DMS 273 treated with DMSO at 0.1 percent for 48 hours (cell line): ENCODE data around the gene TGM4.
"Not testable (repeated sequence)": the region's sequence is repeated elsewhere in the genome, so short reads cannot be mapped to it uniquely, and the experiment has no call there.

Experiments
- DNase-seq: peaks from one replicate; lab custom pipeline; 2025; lab: John Stamatoyannopoulos, UW

The TGM4 gene

DNA sequence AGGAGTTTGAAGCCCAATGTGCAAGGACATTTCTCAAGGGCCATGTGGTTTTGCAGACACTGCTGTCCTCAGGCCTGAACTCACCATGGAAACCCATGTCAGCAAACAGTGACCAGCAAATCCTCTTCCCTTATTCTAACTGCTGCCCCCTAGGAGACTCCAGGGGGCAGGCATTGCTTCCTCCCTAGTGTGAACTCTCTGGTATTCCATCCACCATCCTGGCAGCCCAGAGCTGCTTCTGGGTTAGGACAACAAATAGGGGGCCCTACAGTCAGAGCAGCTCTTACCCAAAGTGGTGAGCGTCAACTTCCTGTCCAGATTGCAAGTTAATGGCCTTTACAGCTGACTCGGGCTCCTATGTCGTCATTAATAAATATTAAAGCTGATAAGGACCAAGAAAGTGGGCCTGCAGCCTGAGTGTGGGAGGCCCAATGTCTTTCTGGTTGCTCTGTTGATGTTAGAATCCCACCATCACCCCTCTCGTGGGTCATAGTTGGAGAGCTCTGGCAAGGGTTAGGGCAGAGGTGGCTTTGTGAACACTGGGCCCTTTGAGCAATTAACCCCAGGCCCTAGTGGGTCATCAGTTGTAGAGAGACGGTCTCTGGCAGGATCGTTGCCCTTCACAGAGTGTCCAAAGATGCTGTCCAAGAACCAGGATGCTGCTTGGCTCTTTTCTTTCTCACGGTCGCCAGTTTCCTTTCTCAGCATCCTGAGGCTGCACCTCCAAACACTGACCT is 41.5 kb downstream of the TGM4 start:
- DNase-seq: no peak

DNA sequence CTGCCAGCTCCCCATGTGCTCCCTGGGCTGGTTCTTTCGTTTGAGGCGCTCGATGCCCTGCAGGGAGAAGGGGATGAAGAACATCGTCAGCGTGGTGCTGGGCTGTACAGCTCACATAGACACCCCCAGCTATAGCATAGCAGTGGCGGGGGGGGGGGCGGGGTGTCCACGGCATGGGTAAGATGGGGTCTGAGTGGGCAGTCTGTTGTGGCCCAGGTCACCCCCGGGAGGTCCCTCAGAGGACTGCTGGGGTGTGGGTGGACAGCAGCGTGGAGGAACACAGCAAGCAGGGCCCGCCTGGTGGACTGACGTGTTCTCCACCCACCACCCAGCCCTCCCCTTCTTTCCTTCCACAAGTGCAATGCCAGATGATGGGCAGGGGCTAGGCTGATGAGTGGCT is 43.7 kb downstream of the TGM4 start:
- DNase-seq: no peak

GRCh38 chr3:44918581-44918980 is 44.2 kb downstream of the TGM4 start:
- DNase-seq: no peak

DNA sequence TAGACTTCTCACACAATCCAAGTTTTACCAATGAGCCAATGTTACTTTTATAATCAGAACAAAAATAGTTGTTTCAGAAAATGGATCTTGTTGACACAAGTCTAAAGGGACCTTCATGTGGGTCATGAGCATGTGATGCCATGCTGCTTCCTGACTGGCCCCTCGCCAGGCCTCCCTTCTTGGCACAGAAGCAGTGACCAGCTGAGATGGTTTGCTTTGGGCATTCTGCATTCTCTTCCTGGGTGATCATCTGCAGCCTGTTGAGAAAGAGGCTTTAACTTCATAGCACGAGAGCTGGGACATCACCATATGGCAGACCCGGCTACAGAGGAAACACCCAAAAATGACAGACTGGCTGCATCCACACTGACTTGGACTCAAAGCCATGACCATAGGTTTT is 45.7 kb downstream of the TGM4 start:
- DNase-seq: no peak

- no peak for DNase-seq
Observed at GRCh38 chr3:44923632-44924456, 49.4 kb downstream of the TGM4 start.

- DNase-seq: no peak
Observed at GRCh38 chr3:44924457-44925084, 50.2 kb downstream of the TGM4 start.

DNA sequence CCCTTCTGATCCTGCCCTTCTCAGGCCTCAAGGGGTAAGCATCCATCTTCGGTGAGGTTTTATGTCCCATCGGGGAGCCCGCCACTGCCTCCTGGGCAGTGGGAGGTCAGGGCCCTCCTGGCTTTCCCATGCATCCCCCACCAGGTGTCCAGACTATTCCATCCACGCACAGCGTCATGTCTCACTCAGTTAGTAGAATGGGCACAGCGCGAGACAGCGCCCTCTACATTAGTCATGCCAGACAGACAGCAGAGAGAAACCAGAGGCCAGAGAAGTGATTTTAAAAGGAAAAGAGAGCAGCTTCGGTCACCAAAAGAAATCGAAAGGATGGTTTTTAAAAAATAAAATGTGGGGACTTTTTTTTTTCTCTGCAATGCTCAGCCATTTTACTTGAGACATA is 51.8 kb downstream of the TGM4 start:
- DNase-seq: no peak

GRCh38 chr3:44926921-44927320 is 52.5 kb downstream of the TGM4 start:
- DNase-seq: no peak

GRCh38 chr3:44927371-44927770 is 53.0 kb downstream of the TGM4 start:
- no peak for DNase-seq

DNA sequence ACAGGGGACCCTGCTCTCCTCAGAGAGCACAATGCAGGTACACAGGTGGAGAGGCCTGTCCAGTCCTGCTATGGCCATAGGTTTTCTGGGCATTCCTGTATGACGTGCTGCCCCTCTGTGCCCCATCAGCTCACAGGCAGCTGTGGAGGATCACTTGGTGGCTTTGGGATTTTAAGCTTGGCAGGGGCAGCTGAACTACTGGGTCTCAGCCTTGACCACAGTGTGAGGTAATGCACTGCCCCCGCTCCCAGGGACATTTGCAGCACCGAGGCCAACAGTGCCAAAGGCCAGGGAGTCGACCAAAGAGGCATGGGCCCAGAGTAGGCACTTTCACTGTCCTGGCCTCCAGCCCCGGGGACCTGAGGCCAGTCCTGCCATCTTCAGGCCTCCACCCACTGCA is 55.4 kb downstream of the TGM4 start:
- no peak for DNase-seq

- DNase-seq: no peak
Observed at GRCh38 chr3:44930911-44931310, 56.5 kb downstream of the TGM4 start.

- DNase-seq: no peak
Observed at GRCh38 chr3:44931791-44932190, 57.4 kb downstream of the TGM4 start.

GRCh38 chr3:44932271-44932670 is 57.9 kb downstream of the TGM4 start:
- no peak for DNase-seq

DNA sequence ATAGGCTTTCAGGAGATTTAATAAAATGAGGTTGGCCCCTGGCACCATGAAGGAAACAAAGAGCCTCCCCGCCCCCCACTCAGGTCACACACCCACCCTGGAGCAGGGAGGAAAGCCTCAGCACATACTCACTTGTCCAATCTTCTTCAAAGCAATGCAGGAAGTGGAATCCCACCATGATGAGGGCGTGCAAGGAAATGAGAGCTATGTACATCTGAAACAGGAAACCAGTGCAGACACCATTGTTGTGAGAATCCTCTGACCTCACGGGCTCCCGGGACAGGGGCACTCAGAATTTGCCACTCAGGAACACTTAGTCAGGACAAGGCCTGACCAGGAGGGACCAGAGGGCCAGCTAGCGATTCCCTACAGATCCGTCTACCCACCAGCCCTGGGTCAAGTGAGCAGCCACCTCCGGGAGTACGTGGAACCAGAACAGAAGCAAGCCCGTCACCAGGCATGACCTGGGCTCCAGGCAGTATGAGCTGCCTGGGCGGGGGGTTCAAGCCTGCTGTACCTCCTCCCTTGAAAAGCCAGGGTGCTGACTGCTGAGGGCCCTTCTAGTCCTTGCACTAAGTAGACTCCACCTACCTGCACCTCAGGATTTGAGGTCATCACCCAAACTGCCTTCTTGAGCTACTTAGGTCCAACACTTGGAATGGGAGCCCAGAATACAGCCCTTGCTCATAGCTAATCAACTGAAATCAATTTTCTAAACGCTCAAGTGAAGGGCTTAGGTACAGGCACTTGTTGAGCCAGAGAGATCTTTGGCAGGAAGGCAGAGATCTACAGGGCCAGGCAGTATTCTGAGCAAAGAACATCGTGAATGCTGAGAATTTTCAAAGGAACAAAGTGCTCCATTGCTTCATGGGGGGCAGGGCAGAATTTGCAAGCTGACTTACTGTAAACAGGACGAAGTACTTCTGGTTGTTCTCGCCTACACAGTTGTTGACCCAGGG is 58.9 kb downstream of the TGM4 start:
- DNase-seq: no peak

- DNase-seq: no peak
Observed at GRCh38 chr3:44939581-44940036, 65.2 kb downstream of the TGM4 start.

DNA sequence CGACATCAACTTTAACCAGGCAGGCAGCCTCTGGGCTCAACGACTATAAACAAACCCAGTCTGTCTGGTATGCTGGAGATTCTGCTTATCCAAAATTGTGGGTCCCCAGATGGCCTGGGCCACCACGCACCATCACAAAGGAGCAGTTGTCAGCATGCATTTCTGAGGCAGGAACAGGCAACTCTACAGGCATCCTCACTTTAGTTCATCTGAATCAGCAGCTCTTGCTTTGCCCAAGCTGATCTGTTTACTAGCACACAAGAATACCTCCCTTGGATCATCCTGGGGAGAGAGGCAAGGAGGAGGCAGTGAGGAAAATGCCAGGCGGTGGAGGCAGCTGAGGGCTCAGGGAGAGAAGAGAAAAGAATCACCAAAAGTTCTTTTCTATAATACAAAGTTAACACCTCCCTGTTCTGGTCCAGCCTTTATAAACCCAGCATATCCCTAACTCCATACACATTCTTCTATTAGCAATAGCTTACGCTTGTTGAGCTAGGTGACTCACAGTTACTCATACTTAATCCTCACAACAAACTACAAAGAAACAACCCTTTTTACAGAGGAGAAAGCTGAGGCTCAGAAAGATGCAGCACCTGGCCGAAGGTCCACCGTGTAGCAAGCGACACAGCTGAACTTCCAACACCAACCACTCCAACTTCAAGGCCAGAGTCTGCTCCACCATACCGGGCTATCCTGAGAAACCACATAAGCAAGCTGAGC is 68.0 kb downstream of the TGM4 start:
- no peak for DNase-seq

DNA sequence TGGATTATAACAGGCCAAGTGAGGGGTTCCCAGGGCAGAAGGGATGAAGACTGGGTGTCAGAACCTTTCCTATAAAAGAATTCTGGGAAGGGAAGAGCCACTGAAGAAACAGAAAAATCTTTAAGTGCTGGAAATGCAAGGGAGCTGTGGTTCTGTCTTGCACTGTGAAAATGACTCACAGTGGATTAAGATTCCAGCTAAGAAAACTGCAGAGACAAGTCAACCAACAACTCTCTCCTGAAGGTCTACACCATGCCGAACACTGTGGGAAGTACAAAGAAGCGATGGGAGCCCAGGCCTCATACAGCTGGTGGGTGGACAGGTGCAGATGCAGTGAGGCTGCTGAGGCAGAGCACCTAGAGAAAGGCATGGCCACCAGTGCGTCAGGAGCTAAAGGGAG is 73.8 kb downstream of the TGM4 start:
- DNase-seq: no peak

DNA sequence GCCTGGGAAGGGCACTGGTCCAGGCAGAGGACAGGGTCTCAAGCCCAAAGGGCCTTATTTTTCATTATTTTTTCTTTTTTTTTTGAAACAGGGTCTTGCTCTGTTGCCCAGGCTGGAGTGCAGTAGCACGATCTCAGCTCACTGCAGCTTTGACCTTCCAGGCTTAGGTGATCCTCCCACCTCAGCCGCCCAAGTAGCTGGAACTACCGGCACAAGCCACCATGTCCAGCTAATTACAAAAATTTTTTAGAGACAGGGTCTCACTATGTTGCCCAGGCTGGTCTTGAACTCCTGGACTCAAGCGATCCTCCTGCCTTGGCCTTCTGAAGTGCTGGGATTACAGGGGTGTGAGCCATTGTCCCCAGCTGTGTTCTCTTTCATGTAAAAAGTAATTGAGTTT is 75.4 kb downstream of the TGM4 start:
- not testable (repeated sequence) for DNase-seq

- DNase-seq: no peak
Observed at GRCh38 chr3:44950275-44950734, 75.9 kb downstream of the TGM4 start.

DNA sequence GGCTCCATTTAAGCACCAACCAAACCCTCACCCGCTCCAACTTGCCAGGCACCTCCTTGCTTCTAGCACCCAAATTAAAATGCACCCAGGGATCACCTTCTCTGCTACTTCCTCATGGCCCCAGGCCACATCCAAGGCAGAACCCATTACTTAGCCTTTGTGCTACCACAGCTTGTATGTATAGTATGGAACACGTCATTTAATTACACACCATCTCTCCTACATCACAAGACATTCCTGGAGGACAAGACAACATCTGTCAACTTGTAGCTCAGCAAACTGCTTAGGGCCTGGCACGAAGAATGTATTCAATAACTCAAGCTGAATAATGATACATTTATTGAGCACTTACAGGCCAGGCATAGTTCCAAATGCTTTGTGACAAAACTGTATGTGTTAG is 78.3 kb downstream of the TGM4 start:
- no peak for DNase-seq

- DNase-seq: no peak
Observed at GRCh38 chr3:44954304-44954703, 79.9 kb downstream of the TGM4 start.
